ENCODE measurements around the gene ASAP3. TPM values are rescaled to one million over a fixed set of nuclear protein-coding genes. Genes with fewer than 3 reads are reported as not detected.

Gene ASAP3
- 41.9 and 65.7 TPM in 2 replicates for total RNA-seq (ENCODE audit: low replicate concordance)
- long read RNA-seq, full-length matches to known transcripts, result 8 of 27 reads
- long read RNA-seq, partial matches to known transcripts, result 11 of 27 reads
- long read RNA-seq, other reads (novel, unspliced or antisense), result 8 of 27 reads

- H3K4me1 Mint-ChIP-seq (ENCODE audit: unreplicated experiment), result peaks cover 51% of the 10 kb centered on the region
- peak; percentile 27 for TF ChIP-seq CTCF (conservative IDR thresholded peaks at IDR 0.05)
- H3K27me3 Mint-ChIP-seq, result peaks cover 3% of the 10 kb centered on the region
- H3K9me3 Mint-ChIP-seq, result no peaks in the 10 kb centered on the region
- peak within 1 kb of the TSS; percentile 83 for H3K27ac Mint-ChIP-seq
- H3K4me3 Mint-ChIP-seq, result peak within 1 kb of the TSS; percentile 94
- peak; percentile 77 for DNase-seq (ENCODE audit: extremely low spot score, unreplicated experiment)
- peaks cover 3% of the 10 kb centered on the region for H3K36me3 Mint-ChIP-seq
Observed at GRCh38 chr1:23483321-23484252, at the start of gene ASAP3. ASAP3 (minus strand) TSS chr1:23484179; CDS start chr1:23484133, 46 bp downstream.

- no peaks in the 10 kb centered on the region for H3K36me3 Mint-ChIP-seq
- no peaks in the 10 kb centered on the region for H3K9me3 Mint-ChIP-seq
- DNase-seq (ENCODE audit: extremely low spot score, unreplicated experiment), result no peak
- H3K27me3 Mint-ChIP-seq, result no peaks in the 10 kb centered on the region
- no peak for TF ChIP-seq CTCF (conservative IDR thresholded peaks at IDR 0.05)
- no peak overlapping the region for H3K4me3 Mint-ChIP-seq
- peak overlapping the region; percentile 57 for H3K27ac Mint-ChIP-seq
- peaks cover 29% of the 10 kb centered on the region for H3K4me1 Mint-ChIP-seq (ENCODE audit: unreplicated experiment)
Observed at GRCh38 chr1:23533246-23534023, 49.5 kb upstream of the ASAP3 start.

- DNase-seq (ENCODE audit: extremely low spot score, unreplicated experiment), result no peak
- Mint-ChIP-seq H3K4me1 (ENCODE audit: unreplicated experiment) (peaks cover 24% of the 10 kb centered on the region), H3K4me3 (peak overlapping the region; percentile 91), H3K9me3 (no peaks in the 10 kb centered on the region), H3K27me3 (no peaks in the 10 kb centered on the region), H3K27ac (peak overlapping the region; percentile 80), H3K36me3 (no peaks in the 10 kb centered on the region)
- TF ChIP-seq CTCF (conservative IDR thresholded peaks at IDR 0.05), result no peak
Observed at GRCh38 chr1:23531562-23532094, 47.6 kb upstream of the ASAP3 start.

GRCh38 chr1:23530747-23531561, 47.0 kb upstream of the ASAP3 start, which contains the start of gene E2F2:
E2F2 (minus strand) TSS chr1:23531233; CDS start chr1:23530793, 440 bp downstream.
- H3K27ac Mint-ChIP-seq, result peak within 1 kb of the TSS; percentile 80

More at GRCh38 chr1:23530747-23531561, 47.0 kb upstream of the ASAP3 start, which contains the start of gene E2F2:
- no peaks in the 10 kb centered on the region for H3K36me3 Mint-ChIP-seq
- TF ChIP-seq CTCF (conservative IDR thresholded peaks at IDR 0.05), result no peak
- peaks cover 29% of the 10 kb centered on the region for H3K4me1 Mint-ChIP-seq (ENCODE audit: unreplicated experiment)
- no peaks in the 10 kb centered on the region for H3K9me3 Mint-ChIP-seq
- H3K4me3 Mint-ChIP-seq, result peak within 1 kb of the TSS; percentile 91
- no peaks in the 10 kb centered on the region for H3K27me3 Mint-ChIP-seq
- DNase-seq (ENCODE audit: extremely low spot score, unreplicated experiment), result peak; percentile 81
